ENCODE measurements around the gene SLC35G1. TPM values are rescaled to one million over a fixed set of nuclear protein-coding genes. Genes with fewer than 3 reads are reported as not detected.

SLC35G1 gene
- total RNA-seq, 1 donor from 2014 or later, result 3.9 TPM

- intact Hi-C loops (cut with DNase I), result no loop called here
- no peak for ATAC-seq
- DNase-seq (ENCODE audit: low spot score), result no peak
These were observed 44.4 kb downstream of the SLC35G1 start for GRCh38 chr10:93938140-93938539.

- intact Hi-C loops (cut with DNase I), result no loop called here
- ATAC-seq, result no peak
These were observed 47.1 kb downstream of the SLC35G1 start for GRCh38 chr10:93940881-93941280.

DNA sequence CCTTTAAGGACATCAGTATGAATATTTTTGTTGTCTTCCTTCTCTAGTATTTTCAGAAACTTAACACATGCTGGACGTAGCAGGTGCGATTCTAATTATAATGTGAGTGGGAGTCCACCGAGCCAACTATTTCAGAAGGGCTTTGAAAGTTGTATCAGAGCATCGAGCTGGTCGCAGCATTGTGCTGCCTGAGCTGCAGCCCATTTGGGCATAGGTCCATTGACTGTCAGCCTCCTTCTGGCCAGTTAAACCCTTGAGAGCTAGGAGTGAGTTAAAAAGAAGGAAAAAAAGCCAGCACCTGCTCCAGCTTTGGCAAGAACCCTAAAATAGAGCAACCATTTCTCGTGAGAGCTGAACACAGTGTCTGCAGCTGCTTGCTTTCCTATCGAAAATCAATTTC is 47.8 kb downstream of the SLC35G1 start:
- intact Hi-C loops (cut with DNase I), result no loop called here
- ATAC-seq, result no peak
- DNase-seq (ENCODE audit: low spot score), result no peak

More at GRCh38 chr10:93940881-93941280, 47.1 kb downstream of the SLC35G1 start:
- no peak for DNase-seq (ENCODE audit: low spot score)

DNA sequence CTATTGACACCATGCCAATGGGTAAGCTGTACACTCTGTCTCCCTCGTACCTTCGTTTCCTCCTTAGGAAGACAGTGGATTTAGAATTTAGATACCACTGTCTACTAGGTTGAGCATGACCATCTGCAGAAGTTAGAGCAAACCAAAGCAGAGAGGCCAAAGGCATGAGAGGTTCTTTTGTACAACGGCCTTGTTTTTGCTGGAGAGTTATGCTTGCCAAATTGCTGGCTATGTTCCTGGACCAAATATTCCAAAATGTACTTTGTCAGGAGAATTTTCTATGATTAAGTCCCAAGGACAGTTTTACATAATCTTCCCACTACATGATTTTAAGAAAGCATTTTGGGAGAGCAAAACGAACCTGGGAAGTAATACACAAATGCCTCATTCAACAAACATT is 52.0 kb downstream of the SLC35G1 start:
- intact Hi-C loops (cut with DNase I), result no loop called here
- ATAC-seq, result peak; percentile 71
- DNase-seq (ENCODE audit: low spot score), result no peak

GRCh38 chr10:93947055-93947454 is 53.3 kb downstream of the SLC35G1 start:
- ATAC-seq, result peak; percentile 89
- DNase-seq (ENCODE audit: low spot score), result no peak
- intact Hi-C loops (cut with DNase I), result no loop called here

DNA sequence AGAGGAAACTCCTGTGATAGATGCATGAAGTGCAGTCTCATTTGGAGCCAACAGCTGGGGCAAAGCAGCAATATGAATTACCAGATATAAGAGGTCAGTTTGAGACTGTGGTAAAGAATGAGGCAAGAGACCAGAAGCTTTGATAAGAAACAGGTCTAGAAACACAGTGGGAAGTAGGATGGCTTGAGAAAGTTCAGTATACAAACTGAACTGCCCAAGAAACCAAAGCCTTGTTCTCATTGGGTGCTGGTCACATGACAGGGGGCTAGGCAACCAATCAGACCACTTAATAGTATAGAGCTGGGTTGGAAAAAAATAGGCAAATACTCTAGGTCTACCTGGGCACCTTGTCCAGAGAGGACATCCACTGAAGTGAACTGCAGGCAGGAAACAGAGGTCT is 53.7 kb downstream of the SLC35G1 start:
- intact Hi-C loops (cut with DNase I), result no loop called here
- ATAC-seq (no peak), DNase-seq (ENCODE audit: low spot score) (no peak)

DNA sequence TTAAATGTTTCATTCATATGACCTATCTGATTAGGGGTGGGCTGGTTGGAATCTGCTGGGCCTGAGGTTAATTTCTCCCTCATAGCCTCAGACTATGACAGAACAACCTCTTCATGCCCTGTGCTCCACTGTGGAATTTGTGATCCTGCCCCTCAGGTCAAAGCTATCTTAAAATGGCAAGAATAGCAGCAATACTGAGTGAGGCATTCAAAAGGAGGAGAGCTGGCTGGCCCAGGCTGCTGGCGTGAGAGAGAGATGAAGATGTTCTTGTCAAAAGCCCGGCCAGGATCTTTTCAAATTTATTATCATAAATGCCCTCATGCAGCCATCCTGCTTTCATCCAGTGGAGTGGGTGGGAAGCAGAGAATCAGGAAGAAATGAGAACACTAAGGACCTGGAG is 58.1 kb downstream of the SLC35G1 start:
- DNase-seq (ENCODE audit: low spot score) (no peak), ATAC-seq (no peak)
- intact Hi-C loops (cut with DNase I), result no loop called here

Other genes with a start within 250 kb of the SLC35G1 start
- 40.9 TPM for gene FRA10AC1, start 191.4 kb upstream of the SLC35G1 start, total RNA-seq
- gene LGI1, start 136.0 kb upstream of the SLC35G1 start, total RNA-seq, result 19.8 TPM
- 16.9 TPM for gene PLCE1, start 100.0 kb downstream of the SLC35G1 start, total RNA-seq